ENCODE results near the gene REV3L.
"Not testable (repeated sequence)": the region's sequence is repeated elsewhere in the genome, so short reads cannot be mapped to it uniquely, and the experiment has no call there.

Gene REV3L

GRCh38 chr6:111482959-111483735 lies at the start of gene REV3L:
TSS of gene REV3L (minus strand) at chr6:111483218. CDS start at chr6:111482888, 330 bp downstream.
- peak; percentile 95 for DNase-seq

GRCh38 chr6:111531185-111531584 lies 48.2 kb upstream of the REV3L start:
- no peak for DNase-seq

- DNase-seq, result no peak
Measured at GRCh38 chr6:111530667-111531066, 47.6 kb upstream of the REV3L start.

GRCh38 chr6:111530218-111530617 lies 47.2 kb upstream of the REV3L start:
- DNase-seq, result no peak

- DNase-seq, result no peak
Measured at GRCh38 chr6:111527367-111527766, 44.3 kb upstream of the REV3L start.

GRCh38 chr6:111524735-111525134 lies 41.7 kb upstream of the REV3L start:
- DNase-seq, result no peak

GRCh38 chr6:111524252-111524651 lies 41.2 kb upstream of the REV3L start:
- DNase-seq, result no peak

GRCh38 chr6:111523484-111524167 lies 40.6 kb upstream of the REV3L start:
- DNase-seq, result no peak

- DNase-seq, result no peak
Measured at GRCh38 chr6:111522393-111523020, 39.5 kb upstream of the REV3L start.

- no peak for DNase-seq
Measured at GRCh38 chr6:111521497-111522270, 38.7 kb upstream of the REV3L start.

GRCh38 chr6:111520524-111520923 lies 37.5 kb upstream of the REV3L start:
- no peak for DNase-seq

GRCh38 chr6:111517965-111518364 lies 34.9 kb upstream of the REV3L start:
- no peak for DNase-seq

GRCh38 chr6:111515259-111515658 lies 32.2 kb upstream of the REV3L start:
- no peak for DNase-seq

GRCh38 chr6:111514531-111514930 lies 31.5 kb upstream of the REV3L start:
- not testable (repeated sequence) for DNase-seq

- DNase-seq, result peak; percentile 21
Measured at GRCh38 chr6:111507219-111507618, 24.2 kb upstream of the REV3L start.

- DNase-seq, result not testable (repeated sequence)
Measured at GRCh38 chr6:111505498-111505897, 22.5 kb upstream of the REV3L start.

GRCh38 chr6:111503660-111504059 lies 20.6 kb upstream of the REV3L start:
- DNase-seq, result peak; percentile 13

GRCh38 chr6:111503194-111503593 lies 20.2 kb upstream of the REV3L start:
- no peak for DNase-seq

GRCh38 chr6:111502154-111502553 lies 19.1 kb upstream of the REV3L start:
- DNase-seq, result no peak

GRCh38 chr6:111499269-111499793 lies 16.3 kb upstream of the REV3L start:
- DNase-seq, result no peak

- DNase-seq, result no peak
Measured at GRCh38 chr6:111494951-111495635, 12.1 kb upstream of the REV3L start.

- no peak for DNase-seq
Measured at GRCh38 chr6:111492499-111492898, 9.5 kb upstream of the REV3L start.
